SK-N-MC (cell line): ENCODE measurements around the gene ESRP2.
A peak's percentile ranks its signal among the peaks of the same experiment; 100 is the strongest.

ENCODE experiments used
- DNase-seq: peaks from one replicate; pipeline ENCODE4 v3.0.0-alpha.2; 2011; ENCODE audit warnings: low read depth, low spot score
- H3K27ac ChIP-seq: fragments of 200-600 bp; sonication (generic); 2 replicates; pipeline ENCODE4 v1.5.1; 2016; ENCODE audit warnings: mixed run types
- H3K36me3 ChIP-seq: fragments of 200-600 bp; sonication (generic); 2 replicates; pipeline ENCODE4 v1.6.1; 2017; ENCODE audit warnings: antibody characterized with exemption, low read length, mixed read lengths; ENCODE audit not compliant: insufficient read depth
- H3K4me3 ChIP-seq: fragments of 200-600 bp; sonication (generic); 2 replicates; pipeline ENCODE4 v1.5.1; 2016
- H3K9ac ChIP-seq: fragments of 200-600 bp; sonication (generic); 2 replicates; pipeline ENCODE4 v1.8.0; 2017; ENCODE audit warnings: mixed run types, mixed read lengths; ENCODE audit not compliant: insufficient read length
- H3K9me3 ChIP-seq: fragments of 200-600 bp; sonication (generic); 2 replicates; pipeline ENCODE4 v1.6.1; 2017; ENCODE audit warnings: low read depth, mild to moderate bottlenecking, antibody characterized with exemption, low read length, moderate library complexity, mixed read lengths
- EZH2 ChIP-seq: fragments of 200-600 bp; sonication (generic); IDR thresholded peaks from one replicate; pipeline ENCODE4 v1.6.1; 2017; ENCODE audit warnings: antibody characterized with exemption
- FOXP2 ChIP-seq: optimal IDR thresholded peaks from 2 replicates; pipeline ENCODE3; 2011; ENCODE audit warnings: mild to moderate bottlenecking, moderate library complexity; ENCODE audit not compliant: insufficient read depth; ENCODE audit errors: extremely low read length, control extremely low read depth
- POLR2AphosphoS5 ChIP-seq: IDR thresholded peaks from 2 replicates; pipeline ENCODE4 v1.6.1; 2012; ENCODE audit warnings: mild to moderate bottlenecking, low read depth, low read length, borderline replicate concordance

The ESRP2 gene

GRCh38 chr16:68265078-68265920 lies 29.4 kb upstream of the ESRP2 start:
- Histone ChIP-seq H3K9ac (peak overlapping the region; percentile 64), H3K36me3 (no peaks in the 10 kb centered on the region), H3K4me3 (peak overlapping the region; percentile 85), H3K9me3 (no peaks in the 10 kb centered on the region), H3K27ac (no peak overlapping the region)
- DNase-seq, result no peak
- TF ChIP-seq EZH2 (no peak), POLR2AphosphoS5 (no peak), FOXP2 (no peak)

- Histone ChIP-seq H3K36me3 (no peaks in the 10 kb centered on the region), H3K4me3 (peak within 1 kb of the TSS; percentile 85), H3K27ac (no peak within 1 kb of the TSS), H3K9ac (peak within 1 kb of the TSS; percentile 64), H3K9me3 (no peaks in the 10 kb centered on the region)
- TF ChIP-seq FOXP2, result no peak
- TF ChIP-seq POLR2AphosphoS5, result no peak
- DNase-seq, result no peak
These were observed 28.5 kb upstream of the ESRP2 start, which contains the start of gene SLC7A6 for GRCh38 chr16:68264128-68265077. SLC7A6 (plus strand) TSS chr16:68264526; CDS start chr16:68274727, 10,201 bp downstream.

- peak overlapping the region; percentile 85 for H3K4me3 ChIP-seq
- no peaks in the 10 kb centered on the region for H3K9me3 ChIP-seq
- no peak overlapping the region for H3K27ac ChIP-seq
- DNase-seq, result no peak
- TF ChIP-seq FOXP2 (no peak), EZH2 (no peak), POLR2AphosphoS5 (no peak)
- no peaks in the 10 kb centered on the region for H3K36me3 ChIP-seq
- peak overlapping the region; percentile 63 for H3K9ac ChIP-seq
These were observed 27.7 kb upstream of the ESRP2 start for GRCh38 chr16:68263559-68264127.

GRCh38 chr16:68259007-68259825 lies 23.3 kb upstream of the ESRP2 start:
- no peaks in the 10 kb centered on the region for H3K9me3 ChIP-seq
- H3K27ac ChIP-seq, result no peak overlapping the region
- H3K36me3 ChIP-seq, result no peaks in the 10 kb centered on the region
- no peak overlapping the region for H3K4me3 ChIP-seq
- H3K9ac ChIP-seq, result no peak overlapping the region
- no peak for DNase-seq
- TF ChIP-seq EZH2 (no peak), FOXP2 (no peak), POLR2AphosphoS5 (no peak)

- H3K27ac ChIP-seq, result no peak overlapping the region
These were observed 22.2 kb upstream of the ESRP2 start for GRCh38 chr16:68257906-68258800.

GRCh38 chr16:68257251-68257905 lies 21.5 kb upstream of the ESRP2 start:
- no peak for DNase-seq
- Histone ChIP-seq H3K9me3 (no peaks in the 10 kb centered on the region), H3K27ac (no peak overlapping the region), H3K9ac (no peak overlapping the region), H3K36me3 (no peaks in the 10 kb centered on the region), H3K4me3 (no peak overlapping the region)
- no peak for TF ChIP-seq EZH2
- TF ChIP-seq FOXP2, result no peak
- TF ChIP-seq POLR2AphosphoS5, result no peak

More at GRCh38 chr16:68257906-68258800, 22.2 kb upstream of the ESRP2 start:
- Histone ChIP-seq H3K9ac (no peak overlapping the region), H3K9me3 (no peaks in the 10 kb centered on the region), H3K36me3 (no peaks in the 10 kb centered on the region), H3K4me3 (no peak overlapping the region)
- no peak for DNase-seq
- TF ChIP-seq EZH2 (no peak), POLR2AphosphoS5 (no peak), FOXP2 (no peak)

GRCh38 chr16:68255712-68256111 lies 19.8 kb upstream of the ESRP2 start:
- DNase-seq, result no peak
- H3K9ac ChIP-seq, result no peak overlapping the region
- no peak overlapping the region for H3K4me3 ChIP-seq
- no peaks in the 10 kb centered on the region for H3K9me3 ChIP-seq
- no peak for TF ChIP-seq POLR2AphosphoS5
- no peak for TF ChIP-seq EZH2
- no peak for TF ChIP-seq FOXP2
- H3K36me3 ChIP-seq, result no peaks in the 10 kb centered on the region
- no peak overlapping the region for H3K27ac ChIP-seq
